Right atrium auricular region (tissue), 2 donors: ENCODE measurements around the gene DCC. TPM values are rescaled to one million over a fixed set of nuclear protein-coding genes. Genes with fewer than 3 reads are reported as not detected.

Source experiments
- DNase-seq: peaks from one replicate; pipeline ENCODE4 v3.0.0-alpha.2; 2019; ENCODE audit warnings: low spot score
- H3K27ac ChIP-seq, 2 donors: fragments of 200-600 bp; sonication (generic); 1 replicate in 1 of 2; 2 replicates in 1 of 2; pipeline ENCODE4 v1.5.1; 2016 to 2019
- H3K27me3 ChIP-seq, 2 donors: fragments of 200-600 bp; sonication (generic); one replicate each; pipeline versions ENCODE4 v1.5.1 to v1.6.0; 2017 to 2019
- H3K36me3 ChIP-seq: fragments of 200-600 bp; sonication (generic); one replicate; pipeline ENCODE4 v1.5.1; 2016
- H3K4me1 ChIP-seq, 2 donors: fragments of 200-600 bp; sonication (generic); one replicate each; pipeline versions ENCODE4 v1.5.1 to v1.6.0; 2017 to 2019
- H3K4me3 ChIP-seq, 2 donors: fragments of 200-600 bp; sonication (generic); 1 replicate in 1 of 2; 2 replicates in 1 of 2; pipeline ENCODE4 v1.5.1; 2017 to 2019; ENCODE audit warnings: mild to moderate bottlenecking in 1 of 2, moderate library complexity in 1 of 2
- H3K9me3 ChIP-seq, 2 donors: fragments of 200-600 bp; sonication (generic); one replicate each; pipeline ENCODE4 v1.5.1; 2019
- CTCF ChIP-seq, 2 donors: fragments of 200-600 bp; sonication (generic); IDR thresholded peaks; one replicate each; pipeline ENCODE4 v1.5.1; 2019; ENCODE audit warnings: antibody characterized with exemption in 2 of 2
- total RNA-seq, 2 donors: library from RNA; depleted of rRNA; stranded (reverse); fragments of >200 nt; gene quantifications; one replicate each; pipeline ENCODE4 v1.1.0, GENCODE V29; 2016

Gene DCC
- total RNA-seq, 2 donors from 2014 or later, result not detected

GRCh38 chr18:52824126-52824525 lies 484.1 kb downstream of the DCC start:
- Histone ChIP-seq H3K27ac (no peak overlapping the region), H3K4me1 (no peaks in the 10 kb centered on the region), H3K4me3 (no peak overlapping the region), H3K27me3 (no peaks in the 10 kb centered on the region), H3K9me3 (no peaks in the 10 kb centered on the region), H3K36me3 (no peaks in the 10 kb centered on the region)
- no peak for TF ChIP-seq CTCF (IDR thresholded peaks at IDR 0.05)
- no peak for DNase-seq

- Histone ChIP-seq H3K36me3 (no peaks in the 10 kb centered on the region), H3K27ac (no peak overlapping the region), H3K4me1 (no peaks in the 10 kb centered on the region), H3K4me3 (no peak overlapping the region), H3K27me3 (no peaks in the 10 kb centered on the region), H3K9me3 (no peaks in the 10 kb centered on the region)
- no peak for TF ChIP-seq CTCF (IDR thresholded peaks at IDR 0.05)
- no peak for DNase-seq
These were observed 487.0 kb downstream of the DCC start for GRCh38 chr18:52826994-52827393.

- Histone ChIP-seq H3K36me3 (no peaks in the 10 kb centered on the region), H3K27ac (no peak overlapping the region), H3K27me3 (no peaks in the 10 kb centered on the region), H3K4me1 (no peaks in the 10 kb centered on the region), H3K4me3 (no peak overlapping the region), H3K9me3 (no peaks in the 10 kb centered on the region)
- no peak for DNase-seq
- no peak for TF ChIP-seq CTCF (IDR thresholded peaks at IDR 0.05)
These were observed 489.3 kb downstream of the DCC start for GRCh38 chr18:52829320-52829719.

- DNase-seq, result no peak
- Histone ChIP-seq H3K9me3 (no peaks in the 10 kb centered on the region), H3K4me1 (no peaks in the 10 kb centered on the region), H3K36me3 (no peaks in the 10 kb centered on the region), H3K4me3 (no peak overlapping the region), H3K27me3 (no peaks in the 10 kb centered on the region), H3K27ac (no peak overlapping the region)
- TF ChIP-seq CTCF (IDR thresholded peaks at IDR 0.05), result no peak
These were observed 489.9 kb downstream of the DCC start for GRCh38 chr18:52829876-52830405.

- no peaks in the 10 kb centered on the region for H3K27me3 ChIP-seq
- no peaks in the 10 kb centered on the region for H3K4me1 ChIP-seq
- no peaks in the 10 kb centered on the region for H3K36me3 ChIP-seq
- H3K27ac ChIP-seq, result no peak overlapping the region
- DNase-seq, result no peak
- no peak for TF ChIP-seq CTCF (IDR thresholded peaks at IDR 0.05)
- no peak overlapping the region for H3K4me3 ChIP-seq
- no peaks in the 10 kb centered on the region for H3K9me3 ChIP-seq
These were observed 504.3 kb downstream of the DCC start for GRCh38 chr18:52844323-52844722.

DNA sequence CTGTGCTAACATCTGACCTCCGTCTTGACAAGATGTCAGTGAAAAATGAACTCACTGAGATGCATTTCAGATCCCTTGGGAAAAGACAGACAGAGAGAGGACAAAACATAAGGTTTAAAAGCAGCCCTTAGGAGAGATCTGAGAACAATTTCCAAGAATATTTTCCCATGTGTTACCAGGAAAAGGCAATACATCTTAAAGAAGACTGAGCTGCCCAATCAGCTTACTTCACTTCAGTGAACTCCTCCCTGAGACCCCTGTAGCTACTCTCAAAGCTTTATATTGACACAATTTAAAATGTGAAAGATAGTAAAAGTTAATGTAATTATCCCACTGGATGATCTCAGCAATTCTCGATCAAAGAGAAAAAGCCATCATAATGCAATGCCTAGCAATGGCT lies 505.0 kb downstream of the DCC start:
- Histone ChIP-seq H3K36me3 (no peaks in the 10 kb centered on the region), H3K4me3 (no peak overlapping the region), H3K4me1 (no peaks in the 10 kb centered on the region), H3K27ac (no peak overlapping the region), H3K9me3 (no peaks in the 10 kb centered on the region), H3K27me3 (no peaks in the 10 kb centered on the region)
- TF ChIP-seq CTCF (IDR thresholded peaks at IDR 0.05), result no peak
- DNase-seq, result no peak
